GM18520 (cell line): Measurements from ENCODE around the gene PLIN5.

Experiments
- ATAC-seq: cut with Tn5 transposase; IDR thresholded peaks from one replicate; pipeline ENCODE4 v1.9.1; 2021; ENCODE audit not compliant: unreplicated experiment

PLIN5 gene

DNA sequence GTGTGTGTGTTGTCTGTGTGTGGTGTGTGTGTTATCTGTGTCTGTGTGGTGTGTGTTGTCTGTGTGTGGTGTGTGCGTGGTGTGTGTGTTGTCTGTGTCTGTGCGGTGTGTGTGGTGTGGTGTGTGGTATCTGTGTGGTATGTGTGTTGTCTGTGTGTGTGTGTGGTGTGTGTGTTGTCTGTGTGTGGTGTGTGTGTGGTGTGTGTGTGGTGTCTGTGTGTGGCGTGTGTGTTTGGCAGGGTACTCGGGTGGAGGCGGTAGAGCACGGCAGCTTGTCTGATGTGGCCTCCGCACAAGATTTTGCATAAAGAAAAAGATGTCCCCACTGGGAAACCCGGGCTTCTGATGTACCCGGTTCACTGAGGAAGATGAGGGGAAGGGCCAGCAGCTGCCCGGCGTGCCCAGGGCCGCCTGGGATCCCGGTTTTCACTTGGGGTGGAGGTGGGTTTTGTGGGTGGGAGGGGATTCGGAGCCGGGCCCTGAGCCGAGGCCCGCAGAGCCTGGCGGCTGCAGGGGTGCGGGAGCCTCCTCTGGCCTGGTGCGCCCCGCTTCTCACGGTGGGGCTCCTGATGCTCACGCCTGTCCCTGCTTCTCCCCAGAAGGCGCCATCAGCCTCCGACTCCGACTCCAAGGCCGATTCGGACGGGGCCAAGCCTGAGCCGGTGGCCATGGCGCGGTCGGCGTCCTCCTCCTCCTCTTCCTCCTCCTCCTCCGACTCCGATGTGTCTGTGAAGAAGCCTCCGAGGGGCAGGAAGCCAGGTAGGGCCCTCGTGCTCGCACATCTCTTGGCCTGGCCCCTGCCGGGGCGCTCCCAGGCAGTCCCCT is 41.7 kb downstream of the PLIN5 start:
- no peak for ATAC-seq

DNA sequence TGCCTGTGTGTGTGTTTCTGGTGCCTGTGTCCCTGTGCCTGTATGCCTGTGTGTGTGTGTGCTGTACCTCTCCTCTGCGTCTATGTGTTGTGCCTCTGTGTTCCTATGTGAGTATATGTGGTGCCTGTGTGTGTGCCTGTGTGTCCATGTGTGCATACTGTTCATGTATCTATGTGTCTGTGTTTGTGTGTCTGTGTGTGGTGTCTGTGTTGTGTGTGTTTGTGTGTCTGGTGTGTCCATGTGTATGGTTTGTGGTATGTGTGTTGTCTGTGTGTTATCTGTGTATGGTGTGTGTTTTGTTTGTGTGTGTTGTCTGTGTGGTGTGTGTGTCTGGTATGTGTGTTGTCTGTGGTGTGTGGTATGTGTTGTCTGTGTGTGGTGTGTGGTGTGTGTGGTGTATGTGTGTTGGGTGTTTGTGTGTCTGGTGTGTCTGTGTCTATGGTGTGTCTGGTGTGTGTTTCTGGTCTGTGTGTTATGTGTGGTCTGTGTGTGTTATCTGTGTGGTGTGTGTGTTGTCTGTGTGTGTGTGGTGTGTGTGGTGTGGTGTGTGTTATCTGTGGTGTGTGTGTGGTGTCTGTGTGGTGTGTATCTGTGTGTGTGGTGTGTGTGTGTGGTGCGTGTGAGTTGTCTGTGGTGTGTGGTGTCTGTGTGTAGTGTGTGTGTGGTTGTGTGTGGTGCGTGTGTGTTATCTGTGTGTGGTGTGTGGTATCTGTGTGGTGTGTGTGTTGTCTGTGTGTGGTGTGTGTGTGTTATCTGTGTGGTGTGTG is 42.5 kb downstream of the PLIN5 start:
- ATAC-seq: no peak

DNA sequence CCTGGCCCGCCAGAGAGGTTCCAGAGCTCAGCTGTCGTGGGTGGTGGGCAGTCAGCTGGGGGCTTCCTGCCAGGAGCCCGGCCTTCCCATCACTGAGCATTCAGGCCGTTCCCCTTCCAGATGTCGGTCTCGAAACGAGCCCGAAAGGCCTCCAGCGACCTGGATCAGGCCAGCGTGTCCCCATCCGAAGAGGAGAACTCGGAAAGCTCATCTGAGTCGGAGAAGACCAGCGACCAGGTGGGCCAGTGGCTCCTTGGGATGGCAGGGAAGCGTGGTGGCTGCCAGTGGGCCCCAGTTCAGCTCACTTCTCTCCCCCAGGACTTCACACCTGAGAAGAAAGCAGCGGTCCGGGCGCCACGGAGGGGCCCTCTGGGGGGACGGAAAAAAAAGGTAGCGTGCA is 43.6 kb downstream of the PLIN5 start:
- ATAC-seq: no peak

DNA sequence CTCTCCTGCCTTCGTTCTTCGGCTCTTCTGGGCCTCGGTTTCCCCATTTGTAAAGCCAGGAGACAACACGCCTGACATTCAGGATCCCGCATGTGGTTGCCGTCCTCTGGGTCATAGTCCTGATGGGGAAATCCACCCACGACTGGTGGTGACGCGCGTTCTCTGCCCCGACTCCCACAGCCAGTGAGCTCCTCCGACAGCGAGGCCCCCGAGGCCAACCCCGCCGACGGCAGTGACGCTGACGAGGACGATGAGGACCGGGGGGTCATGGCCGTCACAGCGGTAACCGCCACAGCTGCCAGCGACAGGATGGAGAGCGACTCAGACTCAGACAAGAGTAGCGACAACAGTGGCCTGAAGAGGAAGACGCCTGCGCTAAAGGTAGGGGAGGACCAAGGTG is 46.5 kb downstream of the PLIN5 start:
- no peak for ATAC-seq

DNA sequence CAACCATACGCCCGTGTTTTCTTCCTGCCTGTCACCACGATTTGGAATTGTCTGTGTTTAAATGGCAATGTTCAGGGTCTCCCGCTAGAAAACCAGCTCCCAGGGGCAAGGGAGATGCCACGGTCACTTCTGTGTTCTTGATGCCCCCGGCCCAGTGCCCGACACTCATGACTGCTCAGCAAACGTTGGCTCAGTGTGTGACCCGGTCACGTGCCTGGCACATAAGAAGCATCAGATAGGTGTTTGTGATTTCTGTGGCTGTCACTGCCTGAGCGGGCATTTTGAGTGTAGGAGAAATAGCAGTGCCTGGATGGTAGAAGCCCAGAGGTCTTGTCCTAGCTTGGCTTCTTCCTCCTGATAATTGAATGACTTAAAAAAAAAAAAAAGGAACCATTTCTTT is 47.5 kb downstream of the PLIN5 start:
- ATAC-seq: no peak

DNA sequence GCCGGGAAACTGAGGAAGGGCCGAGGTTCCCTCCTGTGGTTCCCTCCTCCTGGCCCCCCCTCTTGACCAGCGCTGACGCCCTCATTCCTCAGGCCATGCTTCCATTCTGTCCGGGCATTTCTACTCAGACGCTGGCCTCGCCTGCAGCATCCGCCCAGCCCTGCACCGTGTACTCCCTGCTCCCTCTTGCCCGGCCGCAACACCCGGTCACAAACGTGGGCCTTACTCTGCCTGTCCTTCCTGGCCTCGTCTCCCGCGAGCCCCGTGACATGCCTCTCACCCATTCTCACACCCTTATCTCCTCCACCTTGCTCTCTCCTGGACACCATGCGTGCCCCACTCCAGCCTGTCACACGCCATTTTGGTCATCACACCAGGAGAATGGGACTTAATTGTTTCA is 51.6 kb downstream of the PLIN5 start:
- no peak for ATAC-seq

DNA sequence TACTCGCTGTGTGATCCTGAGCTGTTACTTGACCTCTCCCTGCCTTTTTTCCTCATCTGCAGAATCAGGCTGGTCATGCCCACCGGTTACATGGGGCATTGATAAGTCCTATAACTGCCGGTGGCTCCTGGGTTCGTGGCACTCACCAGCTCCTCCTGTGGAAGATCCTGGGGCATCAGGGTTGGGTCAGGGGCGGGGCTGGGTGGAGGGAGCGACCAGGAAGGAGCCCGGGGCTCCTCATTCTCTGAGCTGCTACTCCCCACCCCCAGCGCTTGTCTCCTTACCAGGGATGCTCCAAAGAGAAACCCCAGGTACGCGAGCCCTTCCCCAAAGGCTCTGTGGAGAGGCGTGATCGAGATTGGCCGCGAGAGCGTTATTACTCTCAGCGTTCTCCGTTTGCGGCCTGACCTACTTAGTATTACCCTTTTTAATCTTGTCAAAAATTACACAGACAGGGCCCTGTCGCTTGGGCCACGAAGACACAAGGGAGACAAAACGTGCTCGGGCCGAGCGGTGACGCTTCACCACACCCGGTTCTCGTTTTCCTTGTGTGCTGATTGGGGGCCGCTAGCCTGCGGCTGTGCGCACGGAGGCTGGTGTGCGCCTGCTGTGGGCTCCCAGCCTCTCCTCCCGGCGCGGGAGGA is 52.2 kb downstream of the PLIN5 start:
- ATAC-seq: no peak

DNA sequence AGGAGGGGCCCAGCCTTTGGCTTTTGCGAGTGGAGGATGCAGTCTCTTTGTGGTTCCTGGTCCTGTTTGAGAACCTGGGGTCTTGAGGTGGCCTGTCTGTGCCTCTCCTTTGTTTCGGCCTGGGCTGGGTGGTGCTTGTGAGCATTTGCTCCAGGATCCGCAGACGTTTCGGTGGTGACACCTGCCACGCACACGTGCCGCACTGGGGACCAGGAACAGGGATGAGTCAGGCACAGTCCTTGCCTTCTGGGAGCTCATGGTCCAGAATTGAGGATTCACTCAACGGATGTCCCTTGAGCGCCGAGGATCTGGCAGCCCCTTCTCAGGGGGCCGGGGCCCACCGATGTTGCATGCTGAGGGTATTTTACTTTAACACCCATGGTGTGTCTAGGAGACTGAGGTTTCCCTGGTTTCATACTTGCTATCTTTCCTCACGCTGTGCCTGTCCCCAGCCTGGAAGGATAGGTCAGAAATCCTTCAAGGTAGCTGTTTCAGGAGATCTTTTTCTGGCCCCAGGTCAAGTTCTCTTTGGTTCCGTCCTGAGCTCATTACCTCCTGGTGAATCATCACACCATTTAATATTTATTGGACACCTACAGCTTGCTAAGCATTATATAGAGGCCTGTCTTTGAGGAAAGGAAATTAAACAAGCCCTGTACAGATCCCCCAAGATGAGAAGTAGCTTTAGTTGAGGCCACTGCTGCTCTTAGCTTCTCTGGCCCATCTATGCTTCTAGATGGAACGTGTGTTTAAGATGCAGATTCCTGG is 57.8 kb downstream of the PLIN5 start:
- no peak for ATAC-seq

DNA sequence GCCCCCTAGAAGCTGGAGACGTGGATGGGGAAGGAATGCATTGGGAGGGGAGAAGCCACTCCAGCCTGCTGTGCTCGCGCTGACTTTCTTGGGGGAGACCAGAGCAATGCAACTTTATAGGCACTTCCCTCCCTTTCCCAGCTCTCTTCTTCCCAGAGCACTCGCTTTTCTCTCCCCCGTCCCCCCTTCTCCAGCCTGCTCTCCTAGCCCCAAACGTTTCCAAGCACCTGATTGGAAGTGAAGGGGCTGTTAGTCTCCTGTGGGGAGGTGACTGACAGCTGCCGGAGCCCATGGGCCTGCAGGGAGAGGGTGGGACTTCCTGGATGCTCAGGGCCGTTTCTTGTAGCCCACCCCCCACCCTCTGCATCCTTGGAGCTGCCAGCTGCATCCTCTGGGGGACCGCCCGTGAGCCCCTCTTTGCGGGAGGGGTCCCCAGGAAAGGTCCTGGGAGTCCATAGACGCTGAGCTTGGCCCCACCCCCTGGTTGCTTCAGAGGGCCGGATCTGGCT is 60.5 kb downstream of the PLIN5 start:
- no peak for ATAC-seq

DNA sequence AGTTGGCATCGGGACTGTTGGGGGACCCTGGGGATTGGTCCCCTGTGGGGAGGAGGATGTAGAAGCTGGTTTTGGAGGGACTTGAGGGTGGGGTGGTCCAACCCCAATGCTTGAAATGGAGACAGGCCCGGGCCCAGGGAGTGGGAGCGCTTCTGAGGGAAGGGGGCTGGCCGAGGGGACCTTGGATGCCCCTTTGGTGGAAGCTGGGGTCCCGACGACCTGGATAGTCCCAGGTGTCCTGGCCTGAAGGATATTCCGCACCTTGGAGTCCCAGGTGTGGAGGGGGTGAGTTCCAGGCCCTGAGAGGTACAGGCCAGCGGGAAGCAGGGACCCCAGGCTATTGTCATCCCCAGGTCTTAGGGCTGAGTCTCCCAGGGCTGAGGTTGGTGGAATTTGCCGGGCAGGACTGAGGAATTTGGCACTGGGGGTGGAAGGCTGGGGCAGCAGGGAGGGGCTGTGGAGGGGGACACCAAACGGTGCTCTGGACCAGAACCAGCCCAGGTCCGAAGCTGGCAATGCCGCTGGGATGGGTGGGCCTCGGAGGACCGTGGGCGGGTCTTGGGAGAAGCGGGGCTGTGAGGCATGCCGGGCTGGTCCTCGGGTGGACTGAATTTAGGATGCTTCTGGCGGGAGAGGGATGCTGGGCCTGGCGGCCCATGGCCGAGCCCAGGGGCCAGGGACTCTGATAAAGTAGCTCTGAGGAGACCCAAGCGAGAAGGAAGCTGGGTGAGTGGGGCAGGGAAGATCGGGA is 61.1 kb downstream of the PLIN5 start:
- ATAC-seq: no peak

DNA sequence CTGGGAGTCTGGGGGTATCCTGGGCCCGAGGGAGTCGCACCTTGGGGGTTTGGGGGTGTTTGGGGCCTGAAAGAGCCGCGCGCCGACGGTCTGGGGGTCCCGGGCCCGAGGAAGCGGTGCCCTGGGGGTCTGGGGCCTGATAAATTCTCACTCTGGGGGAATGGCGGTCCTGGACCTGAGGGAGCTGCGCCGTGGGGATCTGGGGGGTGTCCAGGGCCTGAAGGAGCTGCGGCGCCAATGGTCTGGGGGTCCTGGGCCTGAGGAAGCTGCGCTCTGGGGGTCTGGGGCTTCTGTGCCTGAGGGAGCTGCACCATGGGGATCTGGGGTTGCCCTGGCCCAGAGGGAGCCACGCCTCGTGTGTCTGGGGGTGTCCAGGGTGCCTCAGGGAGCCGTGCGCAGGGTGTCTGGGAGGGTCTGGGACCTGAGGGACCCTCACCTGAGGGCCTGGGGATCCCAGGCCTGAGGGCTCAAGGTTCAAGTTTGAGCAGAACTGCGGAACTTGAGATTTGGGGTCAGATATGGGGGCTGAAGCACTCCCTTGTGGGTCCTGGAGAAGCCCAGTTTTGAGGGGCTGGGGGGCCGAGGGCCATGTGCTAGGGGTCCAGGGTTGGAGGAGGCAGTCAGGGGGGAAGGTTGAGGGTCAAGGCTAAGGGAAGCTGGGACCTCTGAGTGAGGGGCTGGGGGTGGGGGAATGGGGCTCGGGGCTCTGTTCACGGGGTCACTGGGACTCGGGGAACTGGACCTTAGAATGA is 61.8 kb downstream of the PLIN5 start:
- no peak for ATAC-seq
